GM12878 (cell line): ENCODE measurements around the gene CAMTA1. TPM values are rescaled to one million over a fixed set of nuclear protein-coding genes. Genes with fewer than 3 reads are reported as not detected.

Experiments used
- ATF2 ChIP-seq: IDR thresholded peaks from 2 replicates; pipeline ENCODE4 v1.6.1; 2012; ENCODE audit warnings: low read length, inconsistent platforms
- ATF7 ChIP-seq: fragments of 450-650 bp; IDR thresholded peaks from 2 replicates; pipeline ENCODE4 v1.6.1; 2016; ENCODE audit warnings: low read depth, mild to moderate bottlenecking
- BACH1 ChIP-seq: fragments of 450-650 bp; IDR thresholded peaks from 2 replicates; pipeline ENCODE4 v1.6.1; 2017; ENCODE audit warnings: mild to moderate bottlenecking, borderline replicate concordance
- CHD1 ChIP-seq: IDR thresholded peaks from 2 replicates; pipeline ENCODE4 v1.6.1; 2012; ENCODE audit warnings: low read depth, low read length, improper control_type of control experiment
- EP300 ChIP-seq, 2 experiments: fragments of 150-350 bp in 1 of 2; IDR thresholded peaks; 2 replicates each; pipeline ENCODE4 v1.6.1; 2011 to 2012; ENCODE audit warnings: low read depth in 2 of 2, low read length in 2 of 2, borderline replicate concordance in 1 of 2, improper control_type of control experiment in 1 of 2, inconsistent platforms in 1 of 2; ENCODE audit not compliant: control insufficient read depth in 1 of 2
- ESRRA ChIP-seq: IDR thresholded peaks from 2 replicates; pipeline ENCODE4 v1.6.1; 2012; ENCODE audit warnings: mild to moderate bottlenecking, low read length, improper control_type of control experiment
- FOXM1 ChIP-seq: IDR thresholded peaks from 2 replicates; pipeline ENCODE4 v1.6.1; 2012; ENCODE audit warnings: low read depth, mild to moderate bottlenecking, inconsistent platforms, low read length, moderate library complexity
- IKZF1 ChIP-seq: fragments of 450-650 bp; conservative IDR thresholded peaks from 2 replicates; pipeline ENCODE4 v1.6.1; 2017; ENCODE audit warnings: antibody characterized with exemption, mild to moderate bottlenecking
- KDM1A ChIP-seq: fragments of 200-600 bp; sonication (generic); IDR thresholded peaks from 2 replicates; pipeline ENCODE4 v1.6.1; 2016; ENCODE audit warnings: borderline replicate concordance
- LARP7 ChIP-seq: fragments of 450-650 bp; IDR thresholded peaks from 2 replicates; pipeline ENCODE4 v1.6.1; 2017; ENCODE audit warnings: mild to moderate bottlenecking
- MEF2B ChIP-seq: fragments of 450-650 bp; IDR thresholded peaks from 2 replicates; pipeline ENCODE4 v1.6.1; 2018; ENCODE audit warnings: mild to moderate bottlenecking, moderate library complexity; ENCODE audit not compliant: partially characterized antibody, poor library complexity, severe bottlenecking
- MTA2 ChIP-seq: fragments of 450-650 bp; IDR thresholded peaks from 2 replicates; pipeline ENCODE4 v1.6.1; 2016; ENCODE audit warnings: low read depth, mild to moderate bottlenecking, moderate library complexity
- NKRF ChIP-seq: fragments of 450-650 bp; conservative IDR thresholded peaks from 2 replicates; pipeline ENCODE4 v1.6.1; 2017; ENCODE audit warnings: mild to moderate bottlenecking, moderate library complexity
- NR2F1 ChIP-seq: fragments of 450-650 bp; conservative IDR thresholded peaks from 2 replicates; pipeline ENCODE4 v1.6.1; 2017; ENCODE audit warnings: mild to moderate bottlenecking
- PBX3 ChIP-seq: IDR thresholded peaks from 2 replicates; pipeline ENCODE4 v1.6.1; 2011; ENCODE audit warnings: mild to moderate bottlenecking, low read depth, low read length, moderate library complexity; ENCODE audit not compliant: insufficient replicate concordance
- RCOR1 ChIP-seq: conservative IDR thresholded peaks from 2 replicates; pipeline ENCODE4 v1.6.1; 2012; ENCODE audit warnings: low read depth, low read length, improper control_type of control experiment
- RELB ChIP-seq: fragments of 450-650 bp; IDR thresholded peaks from 2 replicates; pipeline ENCODE4 v1.6.1; 2017; ENCODE audit warnings: low read depth, mild to moderate bottlenecking, moderate library complexity
- ZNF207 ChIP-seq: fragments of 450-650 bp; IDR thresholded peaks from 2 replicates; pipeline ENCODE4 v1.6.1; 2014; ENCODE audit warnings: antibody characterized with exemption, mild to moderate bottlenecking, borderline replicate concordance
- ZNF687 ChIP-seq: fragments of 450-650 bp; IDR thresholded peaks from 2 replicates; pipeline ENCODE4 v1.6.1; 2017; ENCODE audit warnings: mild to moderate bottlenecking, moderate library complexity
- ZZZ3 ChIP-seq: IDR thresholded peaks from 2 replicates; pipeline ENCODE4 v1.6.1; 2011; ENCODE audit warnings: low read depth; ENCODE audit not compliant: control insufficient read depth, insufficient read length
- polyA plus RNA-seq, 11 experiments: library from polyadenylated mRNA; depleted of rRNA in 4 of 11; unstranded in 6 of 11; stranded (reverse) in 5 of 11; fragments of >200 nt; fragmentation: Nextera tagmentation in 4 of 11; fragmentation: Illumina TruSeq in 1 of 11; extraction: Ambion mirVana in 4 of 11; extraction: Trizol in 1 of 11; gene quantifications; 1 replicate in 1 of 11; 2 replicates in 10 of 11; pipeline versions ENCODE4 v1.2.1 to v1.2.3, GENCODE V29; 2011 to 2016; ENCODE audit warnings: inconsistent platforms in 2 of 11, missing spikeins in 2 of 11, low read depth in 1 of 11
- total RNA-seq, 4 experiments: library from RNA; depleted of rRNA in 3 of 4; stranded (reverse); fragments of >200 nt in 3 of 4; fragmentation: Illumina TruSeq in 1 of 4; extraction: Trizol in 1 of 4; gene quantifications; 2 replicates each; pipeline versions ENCODE4 v1.2.1 to v1.2.3, GENCODE V29; 2013 to 2021

CAMTA1 gene
- total and polyA plus RNA-seq, 10 of the 15 experiments (the other 5 are each of a cell fraction or from before 2014, with no cell fraction given): 37.7 to 148 (median 76.4) TPM

GRCh38 chr1:6805004-6805416 lies 19.8 kb downstream of the CAMTA1 start (continued):
- TF ChIP-seq BACH1 (0 out of 2 replicates have a peak, but pooled peaks have one; percentile 17), RCOR1 (no peak), ESRRA (no peak), NR2F1 (no peak), ZZZ3 (no peak), ATF7 (peak; percentile 51; the same call in 1 of the 2 replicates), ATF2 (no peak), IKZF1 (peak; percentile 55), EP300 (IDR thresholded peaks at IDR 0.05; ENCODE audit: borderline replicate concordance in 1 of 2, control insufficient read depth in 1 of 2, low read depth in 2 of 2, low read length in 2 of 2) (peak; percentile 15 to 59; a peak in 1 of 4 replicates), MEF2B (peak; percentile 78), RELB (0 out of 2 replicates have a peak, but pooled peaks have one; percentile 35), ZNF687 (no peak), KDM1A (no peak), FOXM1 (no peak), LARP7 (no peak), CHD1 (no peak), ZNF207 (no peak), MTA2 (peak; percentile 89), NKRF (no peak), PBX3 (no peak)
